ENCODE measurements around the gene ALDH6A1. TPM values are rescaled to one million over a fixed set of nuclear protein-coding genes. Genes with fewer than 3 reads are reported as not detected.

Gene ALDH6A1
- total RNA-seq, 2 experiments from 2014 or later: 25.0 to 25.7 TPM

DNA sequence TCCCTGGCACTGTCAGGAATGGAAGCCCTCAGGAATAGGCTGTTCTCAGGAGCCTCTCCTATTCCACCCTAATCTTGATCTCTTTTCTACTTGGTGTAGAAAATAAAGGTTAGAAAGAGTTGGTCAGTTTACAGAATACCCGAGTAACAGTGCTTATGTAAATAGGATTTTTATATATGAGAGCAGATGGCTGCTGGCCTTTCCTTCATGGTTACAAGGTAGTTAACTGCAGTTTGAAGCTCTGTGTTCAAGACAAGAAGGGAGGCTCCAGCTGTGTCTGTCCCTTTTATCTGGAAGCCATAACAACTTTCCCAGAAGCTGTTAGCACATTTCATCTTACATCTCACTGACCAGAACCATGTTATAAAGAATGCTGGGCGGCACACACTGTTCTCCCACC, 42.0 kb downstream of the ALDH6A1 start:
- H3K27ac Mint-ChIP-seq: no peak overlapping the region
- no peaks in the 10 kb centered on the region for H3K4me1 Mint-ChIP-seq (ENCODE audit: low read depth)
- CTCF ChIA-PET: no interaction called here

GRCh38 chr14:74038020-74038859, 46.0 kb downstream of the ALDH6A1 start:
- Mint-ChIP-seq H3K36me3 (no peaks in the 10 kb centered on the region), H3K4me3 (no peak overlapping the region), H3K27me3 (no peaks in the 10 kb centered on the region), H3K9me3 (no peaks in the 10 kb centered on the region), H3K4me1 (ENCODE audit: low read depth) (no peaks in the 10 kb centered on the region), H3K27ac (no peak overlapping the region)
- POLR2A ChIA-PET: no interaction called here
- CTCF ChIA-PET: interaction anchor here (0.6 to 1.4 kb wide), 3 partner anchors 28 to 993 kb away, joined by 3 read pairs; no protein-coding TSS in a partner anchor
- intact Hi-C loops (cut with micrococcal nuclease): loop anchor here (5.0 kb wide), 1 partner anchor 86 kb away; the partner anchor contains the start of genes COQ6 and FAM161B
- no peak for DNase-seq

More for the DNA sequence above, 42.0 kb downstream of the ALDH6A1 start:
- Mint-ChIP-seq H3K9me3 (no peaks in the 10 kb centered on the region), H3K27me3 (no peaks in the 10 kb centered on the region), H3K4me3 (no peak overlapping the region), H3K36me3 (no peaks in the 10 kb centered on the region)
- DNase-seq: no peak
- intact Hi-C loops (cut with micrococcal nuclease): loop anchor here (10.0 kb wide), 1 partner anchor 327 kb away; the partner anchor contains the start of gene PNMA1
- POLR2A ChIA-PET: no interaction called here

- H3K27me3 Mint-ChIP-seq: no peaks in the 10 kb centered on the region
- H3K4me3 Mint-ChIP-seq: no peak overlapping the region
- no peaks in the 10 kb centered on the region for H3K4me1 Mint-ChIP-seq (ENCODE audit: low read depth)
- no peaks in the 10 kb centered on the region for H3K36me3 Mint-ChIP-seq
- no peaks in the 10 kb centered on the region for H3K9me3 Mint-ChIP-seq
- no peak for DNase-seq
- intact Hi-C loops (cut with micrococcal nuclease): loop anchor here (5.0 kb wide), 1 partner anchor 83 kb away; the partner anchor contains the start of genes COQ6 and FAM161B
- POLR2A ChIA-PET: no interaction called here
- CTCF ChIA-PET: interaction anchor here (1.1 kb wide), 1 partner anchor 28 kb away, joined by 4 read pairs; no protein-coding TSS in a partner anchor
- H3K27ac Mint-ChIP-seq: no peak overlapping the region
Measured at GRCh38 chr14:74035556-74035955, 48.7 kb downstream of the ALDH6A1 start.

GRCh38 chr14:74034572-74034971, 49.7 kb downstream of the ALDH6A1 start:
- CTCF ChIA-PET: no interaction called here
- intact Hi-C loops (cut with micrococcal nuclease): no loop called here

DNA sequence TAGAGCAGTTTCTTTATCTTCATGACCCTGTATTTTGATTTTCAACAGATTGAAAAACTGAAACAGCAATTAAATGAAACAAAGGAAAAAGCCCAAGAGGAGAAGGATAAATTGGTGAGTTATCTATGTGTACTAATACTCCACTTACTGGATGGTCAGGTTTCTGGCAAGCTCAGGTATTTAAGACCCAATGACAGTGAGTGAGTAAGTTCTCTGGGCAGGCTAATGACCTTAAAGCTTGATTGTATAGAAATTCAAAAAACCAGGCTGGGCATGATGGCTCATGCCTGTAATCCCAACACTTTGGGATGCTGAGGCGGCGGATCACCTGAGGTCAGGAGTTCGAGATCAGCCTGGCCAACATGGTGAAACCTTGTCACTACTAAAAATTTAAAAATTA, 55.1 kb downstream of the ALDH6A1 start:
- no peaks in the 10 kb centered on the region for H3K27me3 Mint-ChIP-seq

More at GRCh38 chr14:74034572-74034971, 49.7 kb downstream of the ALDH6A1 start:
- no peak overlapping the region for H3K4me3 Mint-ChIP-seq
- H3K36me3 Mint-ChIP-seq: no peaks in the 10 kb centered on the region
- POLR2A ChIA-PET: no interaction called here
- no peaks in the 10 kb centered on the region for H3K4me1 Mint-ChIP-seq (ENCODE audit: low read depth)
- H3K27ac Mint-ChIP-seq: no peak overlapping the region
- H3K27me3 Mint-ChIP-seq: no peaks in the 10 kb centered on the region
- H3K9me3 Mint-ChIP-seq: no peaks in the 10 kb centered on the region
- DNase-seq: no peak

GRCh38 chr14:74022346-74022745, 61.9 kb downstream of the ALDH6A1 start:
- intact Hi-C loops (cut with micrococcal nuclease): no loop called here
- H3K4me1 Mint-ChIP-seq (ENCODE audit: low read depth): peaks cover 5% of the 10 kb centered on the region
- H3K4me3 Mint-ChIP-seq: no peak overlapping the region
- no peak overlapping the region for H3K27ac Mint-ChIP-seq
- CTCF ChIA-PET: no interaction called here
- H3K36me3 Mint-ChIP-seq: no peaks in the 10 kb centered on the region
- POLR2A ChIA-PET: no interaction called here
- H3K27me3 Mint-ChIP-seq: no peaks in the 10 kb centered on the region
- no peaks in the 10 kb centered on the region for H3K9me3 Mint-ChIP-seq
- no peak for DNase-seq

More for the DNA sequence above, 55.1 kb downstream of the ALDH6A1 start:
- no peak for DNase-seq
- H3K27ac Mint-ChIP-seq: no peak overlapping the region
- ChIA-PET POLR2A (no interaction called here), CTCF (no interaction called here)
- intact Hi-C loops (cut with micrococcal nuclease): no loop called here
- H3K36me3 Mint-ChIP-seq: no peaks in the 10 kb centered on the region
- no peak overlapping the region for H3K4me3 Mint-ChIP-seq
- no peaks in the 10 kb centered on the region for H3K9me3 Mint-ChIP-seq
- no peaks in the 10 kb centered on the region for H3K4me1 Mint-ChIP-seq (ENCODE audit: low read depth)

GRCh38 chr14:74019408-74020137, 64.7 kb downstream of the ALDH6A1 start:
- Mint-ChIP-seq H3K4me3 (peak overlapping the region; percentile 75), H3K4me1 (ENCODE audit: low read depth) (peaks cover 5% of the 10 kb centered on the region), H3K36me3 (no peaks in the 10 kb centered on the region), H3K27me3 (no peaks in the 10 kb centered on the region), H3K9me3 (no peaks in the 10 kb centered on the region), H3K27ac (no peak overlapping the region)
- intact Hi-C loops (cut with micrococcal nuclease): loop anchor here (1.0 to 5.0 kb wide), 5 partner anchors 65 to 257 kb away; partner anchors contain the start of genes ALDH6A1, COQ6, FAM161B and LIN52
- DNase-seq: no peak
- ChIA-PET POLR2A (interaction anchor here (0.7 to 2.0 kb wide), 8 partner anchors 9 to 529 kb away, joined by 3 to 10 read pairs (median 3); partner anchors contain the start of genes LIN52, RIOX1 and ZNF410), CTCF (no interaction called here)

- Mint-ChIP-seq H3K36me3 (no peaks in the 10 kb centered on the region), H3K9me3 (no peaks in the 10 kb centered on the region), H3K4me1 (ENCODE audit: low read depth) (peaks cover 5% of the 10 kb centered on the region), H3K4me3 (peak within 1 kb of the TSS; percentile 95), H3K27me3 (no peaks in the 10 kb centered on the region), H3K27ac (peak within 1 kb of the TSS; percentile 89)
- intact Hi-C loops (cut with micrococcal nuclease): loop anchor here (1.0 to 5.0 kb wide), 5 partner anchors 66 to 256 kb away; partner anchors contain the start of genes ALDH6A1, COQ6, FAM161B and LIN52
- CTCF ChIA-PET: interaction anchor here (0.8 kb wide), 1 partner anchor 84 kb away, joined by 3 read pairs; no protein-coding TSS in a partner anchor
- peak; percentile 87 for DNase-seq
- POLR2A ChIA-PET: interaction anchor here (0.7 to 2.0 kb wide), 10 partner anchors 8 to 528 kb away, joined by 3 to 10 read pairs (median 3); partner anchors contain the start of genes ACOT6, LIN52, RIOX1 and ZNF410
Measured at GRCh38 chr14:74018586-74019407, 65.5 kb downstream of the ALDH6A1 start, which contains the start of the genes BBOF1 and ENTPD5. Gene BBOF1, plus strand, starts transcription at chr14:74019349. Its CDS starts 130 bp downstream, at chr14:74019479. Gene ENTPD5, minus strand, starts transcription at chr14:74019288. Its CDS starts 31,186 bp downstream, at chr14:73988102.

- POLR2A ChIA-PET: interaction anchor here (1.2 to 2.0 kb wide), 6 partner anchors 16 to 527 kb away, joined by 3 to 10 read pairs (median 4); partner anchors contain the start of genes ACOT6, LIN52, RIOX1 and ZNF410
- H3K4me1 Mint-ChIP-seq (ENCODE audit: low read depth): peaks cover 5% of the 10 kb centered on the region
- no peak for DNase-seq
Measured at GRCh38 chr14:74018174-74018585, 66.1 kb downstream of the ALDH6A1 start.

GRCh38 chr14:74015963-74016362, 68.3 kb downstream of the ALDH6A1 start:
- intact Hi-C loops (cut with micrococcal nuclease): loop anchor here (5.0 kb wide), 2 partner anchors 236 to 254 kb away; a partner anchor contains a TSS

More at GRCh38 chr14:74018174-74018585, 66.1 kb downstream of the ALDH6A1 start:
- CTCF ChIA-PET: interaction anchor here (0.8 kb wide), 1 partner anchor 84 kb away, joined by 3 read pairs; no protein-coding TSS in a partner anchor
- intact Hi-C loops (cut with micrococcal nuclease): loop anchor here (5.0 kb wide), 2 partner anchors 234 to 256 kb away; a partner anchor contains a TSS
- Mint-ChIP-seq H3K36me3 (peaks cover 3% of the 10 kb centered on the region), H3K4me3 (peak overlapping the region; percentile 95), H3K27me3 (no peaks in the 10 kb centered on the region), H3K9me3 (no peaks in the 10 kb centered on the region), H3K27ac (peak overlapping the region; percentile 89)

GRCh38 chr14:74015176-74015575, 69.1 kb downstream of the ALDH6A1 start:
- Mint-ChIP-seq H3K27ac (no peak overlapping the region), H3K9me3 (no peaks in the 10 kb centered on the region), H3K4me1 (ENCODE audit: low read depth) (peaks cover 5% of the 10 kb centered on the region), H3K36me3 (peaks cover 4% of the 10 kb centered on the region), H3K27me3 (no peaks in the 10 kb centered on the region), H3K4me3 (no peak overlapping the region)
- ChIA-PET POLR2A (no interaction called here), CTCF (no interaction called here)
- no peak for DNase-seq
- intact Hi-C loops (cut with micrococcal nuclease): loop anchor here (5.0 kb wide), 2 partner anchors 237 to 253 kb away; a partner anchor contains a TSS

More at GRCh38 chr14:74015963-74016362, 68.3 kb downstream of the ALDH6A1 start:
- no peak overlapping the region for H3K27ac Mint-ChIP-seq
- no peak for DNase-seq
- H3K36me3 Mint-ChIP-seq: peaks cover 3% of the 10 kb centered on the region
- POLR2A ChIA-PET: no interaction called here
- CTCF ChIA-PET: no interaction called here
- H3K9me3 Mint-ChIP-seq: no peaks in the 10 kb centered on the region
- no peaks in the 10 kb centered on the region for H3K27me3 Mint-ChIP-seq
- no peak overlapping the region for H3K4me3 Mint-ChIP-seq
- H3K4me1 Mint-ChIP-seq (ENCODE audit: low read depth): peaks cover 5% of the 10 kb centered on the region

All from activated CD4-positive, alpha-beta memory T cell treated with anti-CD3 and anti-CD28 coated beads for 36 hours (primary cell).